ENCODE measurements around the gene TSPAN17. TPM values are rescaled to one million over a fixed set of nuclear protein-coding genes. Genes with fewer than 3 reads are reported as not detected.

The TSPAN17 gene
- total and polyA plus RNA-seq, 10 of the 15 experiments (the other 5 are each of a cell fraction or from before 2014, with no cell fraction given): 0.24 to 17.1 (median 10.4) TPM

- no peak overlapping the region for H3K4me3 ChIP-seq
- WGBS (ENCODE audit: insufficient coverage, insufficient replicate concordance, low lambda C conversion rate, missing lambda C conversion rate): 54% methylated on average over 9 of the region's 9 CpGs
- FAIRE-seq: no peak
- H3K27ac ChIP-seq (ENCODE audit: control insufficient read depth, insufficient read depth): no peak overlapping the region
- ChIA-PET CTCF (no interaction called here), RAD21 (ENCODE audit: unreplicated experiment) (no interaction called here), POLR2A (no interaction called here), SMC1A (ENCODE audit: uncharacterized antibody, unreplicated experiment) (no interaction called here)
- in situ Hi-C loops (cut with MboI): no loop called here
- H3K9ac ChIP-seq (ENCODE audit: control insufficient read depth, insufficient read depth, low read length): no peak overlapping the region
- no peaks in the 10 kb centered on the region for H3K27me3 ChIP-seq (replicated peaks in 1 of 2; ENCODE audit: control insufficient read depth in 2 of 2, insufficient read depth in 2 of 2, low read length in 1 of 2)
- intact Hi-C loops (cut with micrococcal nuclease; ENCODE audit: unreplicated experiment): loop anchor here (10.0 kb wide), 1 partner anchor 229 kb away; the partner anchor contains the start of gene CLTB
- TF ChIP-seq TBL1XR1 (IDR thresholded peaks at IDR 0.05; ENCODE audit: low read depth, low read length) (no peak), BHLHE40 (IDR thresholded peaks at IDR 0.05; ENCODE audit: borderline replicate concordance in 1 of 2, low read depth in 2 of 2, low read length in 1 of 2) (no peak), CHD1 (IDR thresholded peaks at IDR 0.05; ENCODE audit: low read depth, low read length) (no peak), IRF5 (IDR thresholded peaks at IDR 0.05; ENCODE audit: borderline replicate concordance) (no peak), POLR2AphosphoS2 (IDR thresholded peaks at IDR 0.05; ENCODE audit: low read depth, low read length) (no peak), ZNF207 (IDR thresholded peaks at IDR 0.05; ENCODE audit: borderline replicate concordance) (no peak), RAD51 (IDR thresholded peaks at IDR 0.05) (no peak), DPF2 (IDR thresholded peaks at IDR 0.05) (no peak), HCFC1 (IDR thresholded peaks at IDR 0.05; ENCODE audit: low read length) (no peak), NFYA (IDR thresholded peaks at IDR 0.05; ENCODE audit: borderline replicate concordance, low read depth, low read length) (no peak)
- TF ChIP-seq, protein P1, sequence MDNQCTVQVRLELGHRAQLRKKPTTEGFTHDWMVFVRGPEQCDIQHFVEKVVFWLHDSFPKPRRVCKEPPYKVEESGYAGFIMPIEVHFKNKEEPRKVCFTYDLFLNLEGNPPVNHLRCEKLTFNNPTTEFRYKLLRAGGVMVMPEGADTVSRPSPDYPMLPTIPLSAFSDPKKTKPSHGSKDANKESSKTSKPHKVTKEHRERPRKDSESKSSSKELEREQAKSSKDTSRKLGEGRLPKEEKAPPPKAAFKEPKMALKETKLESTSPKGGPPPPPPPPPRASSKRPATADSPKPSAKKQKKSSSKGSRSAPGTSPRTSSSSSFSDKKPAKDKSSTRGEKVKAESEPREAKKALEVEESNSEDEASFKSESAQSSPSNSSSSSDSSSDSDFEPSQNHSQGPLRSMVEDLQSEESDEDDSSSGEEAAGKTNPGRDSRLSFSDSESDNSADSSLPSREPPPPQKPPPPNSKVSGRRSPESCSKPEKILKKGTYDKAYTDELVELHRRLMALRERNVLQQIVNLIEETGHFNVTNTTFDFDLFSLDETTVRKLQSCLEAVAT (IDR thresholded peaks at IDR 0.05): no peak
- TF ChIP-seq, protein P2, sequence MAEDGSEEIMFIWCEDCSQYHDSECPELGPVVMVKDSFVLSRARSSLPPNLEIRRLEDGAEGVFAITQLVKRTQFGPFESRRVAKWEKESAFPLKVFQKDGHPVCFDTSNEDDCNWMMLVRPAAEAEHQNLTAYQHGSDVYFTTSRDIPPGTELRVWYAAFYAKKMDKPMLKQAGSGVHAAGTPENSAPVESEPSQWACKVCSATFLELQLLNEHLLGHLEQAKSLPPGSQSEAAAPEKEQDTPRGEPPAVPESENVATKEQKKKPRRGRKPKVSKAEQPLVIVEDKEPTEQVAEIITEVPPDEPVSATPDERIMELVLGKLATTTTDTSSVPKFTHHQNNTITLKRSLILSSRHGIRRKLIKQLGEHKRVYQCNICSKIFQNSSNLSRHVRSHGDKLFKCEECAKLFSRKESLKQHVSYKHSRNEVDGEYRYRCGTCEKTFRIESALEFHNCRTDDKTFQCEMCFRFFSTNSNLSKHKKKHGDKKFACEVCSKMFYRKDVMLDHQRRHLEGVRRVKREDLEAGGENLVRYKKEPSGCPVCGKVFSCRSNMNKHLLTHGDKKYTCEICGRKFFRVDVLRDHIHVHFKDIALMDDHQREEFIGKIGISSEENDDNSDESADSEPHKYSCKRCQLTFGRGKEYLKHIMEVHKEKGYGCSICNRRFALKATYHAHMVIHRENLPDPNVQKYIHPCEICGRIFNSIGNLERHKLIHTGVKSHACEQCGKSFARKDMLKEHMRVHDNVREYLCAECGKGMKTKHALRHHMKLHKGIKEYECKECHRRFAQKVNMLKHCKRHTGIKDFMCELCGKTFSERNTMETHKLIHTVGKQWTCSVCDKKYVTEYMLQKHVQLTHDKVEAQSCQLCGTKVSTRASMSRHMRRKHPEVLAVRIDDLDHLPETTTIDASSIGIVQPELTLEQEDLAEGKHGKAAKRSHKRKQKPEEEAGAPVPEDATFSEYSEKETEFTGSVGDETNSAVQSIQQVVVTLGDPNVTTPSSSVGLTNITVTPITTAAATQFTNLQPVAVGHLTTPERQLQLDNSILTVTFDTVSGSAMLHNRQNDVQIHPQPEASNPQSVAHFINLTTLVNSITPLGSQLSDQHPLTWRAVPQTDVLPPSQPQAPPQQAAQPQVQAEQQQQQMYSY (CRISPR knock-in tag; IDR thresholded peaks at IDR 0.05): no peak
- TF ChIP-seq, protein P3, sequence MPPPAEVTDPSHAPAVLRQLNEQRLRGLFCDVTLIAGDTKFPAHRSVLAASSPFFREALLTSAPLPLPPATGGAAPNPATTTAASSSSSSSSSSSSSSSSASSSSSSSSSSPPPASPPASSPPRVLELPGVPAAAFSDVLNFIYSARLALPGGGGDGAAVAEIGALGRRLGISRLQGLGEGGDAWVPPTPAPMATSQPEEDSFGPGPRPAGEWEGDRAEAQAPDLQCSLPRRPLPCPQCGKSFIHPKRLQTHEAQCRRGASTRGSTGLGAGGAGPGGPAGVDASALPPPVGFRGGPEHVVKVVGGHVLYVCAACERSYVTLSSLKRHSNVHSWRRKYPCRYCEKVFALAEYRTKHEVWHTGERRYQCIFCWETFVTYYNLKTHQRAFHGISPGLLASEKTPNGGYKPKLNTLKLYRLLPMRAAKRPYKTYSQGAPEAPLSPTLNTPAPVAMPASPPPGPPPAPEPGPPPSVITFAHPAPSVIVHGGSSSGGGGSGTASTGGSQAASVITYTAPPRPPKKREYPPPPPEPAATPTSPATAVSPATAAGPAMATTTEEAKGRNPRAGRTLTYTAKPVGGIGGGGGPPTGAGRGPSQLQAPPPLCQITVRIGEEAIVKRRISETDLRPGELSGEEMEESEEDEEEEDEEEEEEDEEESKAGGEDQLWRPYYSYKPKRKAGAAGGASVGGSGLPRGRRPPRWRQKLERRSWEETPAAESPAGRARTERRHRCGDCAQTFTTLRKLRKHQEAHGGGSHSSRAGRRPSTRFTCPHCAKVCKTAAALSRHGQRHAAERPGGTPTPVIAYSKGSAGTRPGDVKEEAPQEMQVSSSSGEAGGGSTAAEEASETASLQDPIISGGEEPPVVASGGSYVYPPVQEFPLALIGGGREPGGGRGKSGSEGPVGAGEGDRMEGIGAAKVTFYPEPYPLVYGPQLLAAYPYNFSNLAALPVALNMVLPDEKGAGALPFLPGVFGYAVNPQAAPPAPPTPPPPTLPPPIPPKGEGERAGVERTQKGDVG (CRISPR knock-in tag; IDR thresholded peaks at IDR 0.05): no peak
- TF ChIP-seq, protein P4, sequence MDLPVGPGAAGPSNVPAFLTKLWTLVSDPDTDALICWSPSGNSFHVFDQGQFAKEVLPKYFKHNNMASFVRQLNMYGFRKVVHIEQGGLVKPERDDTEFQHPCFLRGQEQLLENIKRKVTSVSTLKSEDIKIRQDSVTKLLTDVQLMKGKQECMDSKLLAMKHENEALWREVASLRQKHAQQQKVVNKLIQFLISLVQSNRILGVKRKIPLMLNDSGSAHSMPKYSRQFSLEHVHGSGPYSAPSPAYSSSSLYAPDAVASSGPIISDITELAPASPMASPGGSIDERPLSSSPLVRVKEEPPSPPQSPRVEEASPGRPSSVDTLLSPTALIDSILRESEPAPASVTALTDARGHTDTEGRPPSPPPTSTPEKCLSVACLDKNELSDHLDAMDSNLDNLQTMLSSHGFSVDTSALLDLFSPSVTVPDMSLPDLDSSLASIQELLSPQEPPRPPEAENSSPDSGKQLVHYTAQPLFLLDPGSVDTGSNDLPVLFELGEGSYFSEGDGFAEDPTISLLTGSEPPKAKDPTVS (IDR thresholded peaks at IDR 0.05; ENCODE audit: low read depth, low read length): no peak
- ATAC-seq: no peak
- DNase-seq (ENCODE audit: low read depth, low spot score): no peak
- no TSS peak for BruUV-seq (replicated peaks)
- H2AFZ ChIP-seq (ENCODE audit: control insufficient read depth, low read depth, low read length): no peak overlapping the region
- H3K4me2 ChIP-seq (ENCODE audit: control insufficient read depth, insufficient read depth): no peak overlapping the region
- H3K9me3 ChIP-seq (replicated peaks; ENCODE audit: control insufficient read depth, insufficient read depth, low read length): no peaks in the 10 kb centered on the region
- no peaks in the 10 kb centered on the region for H4K20me1 ChIP-seq (ENCODE audit: control insufficient read depth, insufficient read depth)
- H3K36me3 ChIP-seq (ENCODE audit: control insufficient read depth in 2 of 2, insufficient read depth in 2 of 2, low read length in 1 of 2): no peaks in the 10 kb centered on the region
- peaks cover 18% of the 10 kb centered on the region for H3K4me1 ChIP-seq (ENCODE audit: control insufficient read depth, insufficient read depth, low read length)
- H3K79me2 ChIP-seq (ENCODE audit: control insufficient read depth, insufficient read depth, low read length): no peaks in the 10 kb centered on the region
These were observed 3.0 kb upstream of the TSPAN17 start for GRCh38 chr5:176644294-176644693.
